Skeletal muscle tissue (tissue), 4 donors: Measurements from ENCODE around the gene KLF1. TPM values are rescaled to one million over a fixed set of nuclear protein-coding genes. Genes with fewer than 3 reads are reported as not detected.

Experiments
- H3K27ac ChIP-seq: one replicate; pipeline ENCODE4 v1.7.0; 2013; ENCODE audit warnings: mild to moderate bottlenecking, low read depth, low read length, inconsistent platforms
- H3K27me3 ChIP-seq, 3 donors: one replicate each; pipeline ENCODE4 v1.7.0; 2013; ENCODE audit warnings: low read length in 3 of 3; ENCODE audit not compliant: control insufficient read depth in 3 of 3, insufficient read depth in 3 of 3
- H3K36me3 ChIP-seq, 3 donors: one replicate each; pipeline ENCODE4 v1.7.0; 2013; ENCODE audit warnings: low read length in 3 of 3; ENCODE audit not compliant: control insufficient read depth in 3 of 3, insufficient read depth in 3 of 3
- H3K4me1 ChIP-seq, 3 donors: one replicate each; pipeline ENCODE4 v1.7.0; 2013; ENCODE audit warnings: low read length in 3 of 3, mild to moderate bottlenecking in 3 of 3; ENCODE audit not compliant: control insufficient read depth in 3 of 3, insufficient read depth in 3 of 3
- H3K4me3 ChIP-seq, 3 donors: one replicate each; pipeline ENCODE4 v1.7.0; 2013; ENCODE audit warnings: low read length in 3 of 3
- H3K9ac ChIP-seq, 3 donors: one replicate each; pipeline ENCODE4 v1.7.0; 2013; ENCODE audit warnings: low read length in 3 of 3, mild to moderate bottlenecking in 3 of 3, moderate library complexity in 2 of 3, low read depth in 1 of 3
- H3K9me3 ChIP-seq, 3 donors: one replicate each; pipeline ENCODE4 v1.7.0; 2013; ENCODE audit warnings: low read length in 3 of 3; ENCODE audit not compliant: control insufficient read depth in 3 of 3
- total RNA-seq: library from RNA; depleted of rRNA; stranded (reverse); fragments of >200 nt; gene quantifications from one replicate; pipeline ENCODE4 v1.2.3, GENCODE V29; 2014
- donor health status: Osteomylitis.

The KLF1 gene
- total RNA-seq, 1 donor from 2014 or later: 2.1 TPM

GRCh38 chr19:12840091-12841079, 46.6 kb downstream of the KLF1 start:
- peaks cover 2 to 9% (median 4%) of the 10 kb centered on the region in 3 donors for H3K4me1 ChIP-seq
- peaks cover 81 to 92% (median 83%) of the 10 kb centered on the region in 3 donors for H3K27me3 ChIP-seq
- H3K4me3 ChIP-seq: no peak overlapping the region
- no peaks in the 10 kb centered on the region for H3K36me3 ChIP-seq
- no peak overlapping the region for H3K9ac ChIP-seq
- no peak overlapping the region for H3K27ac ChIP-seq
- H3K9me3 ChIP-seq: no peaks in the 10 kb centered on the region

GRCh38 chr19:12838886-12839756, 47.9 kb downstream of the KLF1 start:
- Histone ChIP-seq H3K4me1 (peaks cover 2 to 9% (median 4%) of the 10 kb centered on the region in 3 donors), H3K36me3 (no peaks in the 10 kb centered on the region), H3K27ac (no peak overlapping the region), H3K9ac (no peak overlapping the region), H3K27me3 (peaks cover 89 to 95% (median 90%) of the 10 kb centered on the region in 3 donors), H3K4me3 (no peak overlapping the region), H3K9me3 (no peaks in the 10 kb centered on the region)

- H3K36me3 ChIP-seq: no peaks in the 10 kb centered on the region
- H3K4me3 ChIP-seq: no peak within 1 kb of the TSS
- H3K9ac ChIP-seq: no peak within 1 kb of the TSS
- no peaks in the 10 kb centered on the region for H3K9me3 ChIP-seq
- peaks cover 86 to 92% (median 87%) of the 10 kb centered on the region in 3 donors for H3K27me3 ChIP-seq
- H3K27ac ChIP-seq: no peak within 1 kb of the TSS
- H3K4me1 ChIP-seq: peaks cover 4 to 9% (median 5%) of the 10 kb centered on the region in 3 donors
These were observed 48.7 kb downstream of the KLF1 start, which contains the start of gene MAST1 for GRCh38 chr19:12838182-12838885. TSS of gene MAST1 (plus strand) at chr19:12838515. CDS start at chr19:12838573, 58 bp downstream.

GRCh38 chr19:12837225-12837624, 49.8 kb downstream of the KLF1 start:
- Histone ChIP-seq H3K36me3 (no peaks in the 10 kb centered on the region), H3K9me3 (no peaks in the 10 kb centered on the region), H3K4me3 (no peak overlapping the region), H3K4me1 (peaks cover 4 to 9% (median 8%) of the 10 kb centered on the region in 3 donors), H3K27ac (no peak overlapping the region), H3K9ac (no peak overlapping the region), H3K27me3 (peaks cover 89 to 92% (median 89%) of the 10 kb centered on the region in 3 donors)

- no peak overlapping the region for H3K4me3 ChIP-seq
- no peak overlapping the region for H3K27ac ChIP-seq
- H3K27me3 ChIP-seq: peaks cover 89 to 92% (median 90%) of the 10 kb centered on the region in 3 donors
These were observed 50.5 kb downstream of the KLF1 start for GRCh38 chr19:12836529-12836863.

GRCh38 chr19:12834976-12835757, 51.8 kb downstream of the KLF1 start:
- H3K4me3 ChIP-seq: no peak overlapping the region
- no peaks in the 10 kb centered on the region for H3K9me3 ChIP-seq
- peaks cover 88 to 92% (median 90%) of the 10 kb centered on the region in 3 donors for H3K27me3 ChIP-seq
- H3K36me3 ChIP-seq: no peaks in the 10 kb centered on the region
- H3K4me1 ChIP-seq: peaks cover 0 to 5% (median 0%) of the 10 kb centered on the region in 3 donors
- H3K27ac ChIP-seq: no peak overlapping the region
- H3K9ac ChIP-seq: no peak overlapping the region

More at GRCh38 chr19:12836529-12836863, 50.5 kb downstream of the KLF1 start:
- Histone ChIP-seq H3K9ac (no peak overlapping the region), H3K4me1 (peaks cover 4 to 9% (median 8%) of the 10 kb centered on the region in 3 donors), H3K9me3 (no peaks in the 10 kb centered on the region), H3K36me3 (no peaks in the 10 kb centered on the region)

GRCh38 chr19:12834566-12834943, 52.4 kb downstream of the KLF1 start, which contains the start of gene RTBDN:
TSS of gene RTBDN (minus strand) at chr19:12834579. CDS start at chr19:12829979, 4,600 bp downstream.
- Histone ChIP-seq H3K36me3 (no peaks in the 10 kb centered on the region), H3K4me1 (peaks cover 0 to 5% (median 0%) of the 10 kb centered on the region in 3 donors), H3K9me3 (no peaks in the 10 kb centered on the region), H3K27ac (no peak within 1 kb of the TSS), H3K4me3 (peak within 1 kb of the TSS in 1 of 3 donors; percentile 6), H3K9ac (no peak within 1 kb of the TSS), H3K27me3 (peaks cover 90 to 92% (median 90%) of the 10 kb centered on the region in 3 donors)
